ENCODE data around the gene SMURF2. TPM values are rescaled to one million over a fixed set of nuclear protein-coding genes. Genes with fewer than 3 reads are reported as not detected.

SMURF2 gene
- total and polyA plus RNA-seq, 9 of the 15 experiments (the other 6 are each of a cell fraction or from before 2014, with no cell fraction given) = 3.8 to 22.0 (median 14.8) TPM

DNA sequence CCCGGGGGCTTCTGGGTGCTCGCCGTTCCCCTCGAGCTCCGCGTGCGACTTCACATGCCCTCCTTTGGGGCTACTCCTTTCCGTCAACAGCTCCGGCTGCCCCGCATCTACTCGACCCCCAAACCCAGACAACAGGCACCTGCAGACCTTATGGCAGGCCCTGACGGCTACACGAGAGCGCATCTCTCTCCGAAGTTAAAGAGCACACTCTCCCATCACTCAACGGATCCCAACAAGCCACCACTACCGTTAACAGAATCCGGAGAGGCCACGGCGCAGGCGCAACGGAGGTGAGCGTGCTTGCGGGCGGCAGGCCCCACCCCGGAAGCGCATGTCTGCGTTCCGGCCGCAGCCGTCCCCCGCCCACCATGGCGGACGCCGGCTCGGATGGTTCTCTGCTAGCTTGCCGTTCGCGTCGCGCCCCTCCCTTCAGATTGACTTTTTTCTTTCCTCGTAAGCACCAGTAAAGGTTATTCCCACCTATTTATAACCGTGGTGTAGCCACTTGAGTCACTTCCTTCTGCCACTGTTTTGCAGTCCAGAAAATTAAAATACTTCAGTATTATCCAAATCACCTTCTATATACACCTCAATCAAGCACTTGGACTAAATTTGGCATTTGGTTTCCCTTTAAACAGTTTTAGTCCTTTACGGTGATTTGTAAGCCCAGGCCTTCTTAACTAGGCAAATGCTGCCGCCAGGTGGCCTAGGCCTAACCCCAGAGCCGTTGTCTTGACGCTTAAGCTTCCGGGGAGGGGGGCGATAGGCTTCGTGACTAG lies 165.1 kb downstream of the SMURF2 start, which contains the start of gene POLG2 (continued):
- TF ChIP-seq, protein P1, sequence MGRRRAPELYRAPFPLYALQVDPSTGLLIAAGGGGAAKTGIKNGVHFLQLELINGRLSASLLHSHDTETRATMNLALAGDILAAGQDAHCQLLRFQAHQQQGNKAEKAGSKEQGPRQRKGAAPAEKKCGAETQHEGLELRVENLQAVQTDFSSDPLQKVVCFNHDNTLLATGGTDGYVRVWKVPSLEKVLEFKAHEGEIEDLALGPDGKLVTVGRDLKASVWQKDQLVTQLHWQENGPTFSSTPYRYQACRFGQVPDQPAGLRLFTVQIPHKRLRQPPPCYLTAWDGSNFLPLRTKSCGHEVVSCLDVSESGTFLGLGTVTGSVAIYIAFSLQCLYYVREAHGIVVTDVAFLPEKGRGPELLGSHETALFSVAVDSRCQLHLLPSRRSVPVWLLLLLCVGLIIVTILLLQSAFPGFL (CRISPR knock-in tag; IDR thresholded peaks at IDR 0.05) = no peak
- TF ChIP-seq PTRF (tag; IDR thresholded peaks at IDR 0.05) (no peak), MEF2A (IDR thresholded peaks at IDR 0.05; ENCODE audit: control insufficient read depth, low read depth, low read length) (0 out of 2 replicates have a peak, but pooled peaks have one; percentile 3), CHD2 (IDR thresholded peaks at IDR 0.05; ENCODE audit: low read depth, low read length) (0 out of 2 replicates have a peak, but pooled peaks have one; percentile 29), ZNF695 (CRISPR knock-in tag; IDR thresholded peaks at IDR 0.05) (0 out of 2 replicates have a peak, but pooled peaks have one; percentile 54), ZNF778 (CRISPR knock-in tag; IDR thresholded peaks at IDR 0.05) (no peak), ZNF780A (CRISPR knock-in tag; IDR thresholded peaks at IDR 0.05) (no peak), KDM2B (CRISPR knock-in tag; IDR thresholded peaks at IDR 0.05) (no peak; the same call in 1 of the 2 replicates), HDGF (IDR thresholded peaks at IDR 0.05) (no peak), ZBTB17 (CRISPR knock-in tag; IDR thresholded peaks at IDR 0.05) (peak; percentile 43), HCFC1 (IDR thresholded peaks at IDR 0.05; ENCODE audit: low read depth, low read length) (no peak; the same call in 1 of the 2 replicates), ZFP1 (CRISPR knock-in tag; IDR thresholded peaks at IDR 0.05) (0 out of 2 replicates have a peak, but pooled peaks have one; percentile 11), KLF6 (CRISPR knock-in tag; IDR thresholded peaks at IDR 0.05; ENCODE audit: borderline replicate concordance) (no peak), SRSF7 (optimal IDR thresholded peaks at IDR 0.05; ENCODE audit: low read depth, low read length) (no peak)
- TF ChIP-seq, protein P2, sequence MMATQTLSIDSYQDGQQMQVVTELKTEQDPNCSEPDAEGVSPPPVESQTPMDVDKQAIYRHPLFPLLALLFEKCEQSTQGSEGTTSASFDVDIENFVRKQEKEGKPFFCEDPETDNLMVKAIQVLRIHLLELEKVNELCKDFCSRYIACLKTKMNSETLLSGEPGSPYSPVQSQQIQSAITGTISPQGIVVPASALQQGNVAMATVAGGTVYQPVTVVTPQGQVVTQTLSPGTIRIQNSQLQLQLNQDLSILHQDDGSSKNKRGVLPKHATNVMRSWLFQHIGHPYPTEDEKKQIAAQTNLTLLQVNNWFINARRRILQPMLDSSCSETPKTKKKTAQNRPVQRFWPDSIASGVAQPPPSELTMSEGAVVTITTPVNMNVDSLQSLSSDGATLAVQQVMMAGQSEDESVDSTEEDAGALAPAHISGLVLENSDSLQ (IDR thresholded peaks at IDR 0.05) = peak; percentile 87
- TF ChIP-seq, protein P3, sequence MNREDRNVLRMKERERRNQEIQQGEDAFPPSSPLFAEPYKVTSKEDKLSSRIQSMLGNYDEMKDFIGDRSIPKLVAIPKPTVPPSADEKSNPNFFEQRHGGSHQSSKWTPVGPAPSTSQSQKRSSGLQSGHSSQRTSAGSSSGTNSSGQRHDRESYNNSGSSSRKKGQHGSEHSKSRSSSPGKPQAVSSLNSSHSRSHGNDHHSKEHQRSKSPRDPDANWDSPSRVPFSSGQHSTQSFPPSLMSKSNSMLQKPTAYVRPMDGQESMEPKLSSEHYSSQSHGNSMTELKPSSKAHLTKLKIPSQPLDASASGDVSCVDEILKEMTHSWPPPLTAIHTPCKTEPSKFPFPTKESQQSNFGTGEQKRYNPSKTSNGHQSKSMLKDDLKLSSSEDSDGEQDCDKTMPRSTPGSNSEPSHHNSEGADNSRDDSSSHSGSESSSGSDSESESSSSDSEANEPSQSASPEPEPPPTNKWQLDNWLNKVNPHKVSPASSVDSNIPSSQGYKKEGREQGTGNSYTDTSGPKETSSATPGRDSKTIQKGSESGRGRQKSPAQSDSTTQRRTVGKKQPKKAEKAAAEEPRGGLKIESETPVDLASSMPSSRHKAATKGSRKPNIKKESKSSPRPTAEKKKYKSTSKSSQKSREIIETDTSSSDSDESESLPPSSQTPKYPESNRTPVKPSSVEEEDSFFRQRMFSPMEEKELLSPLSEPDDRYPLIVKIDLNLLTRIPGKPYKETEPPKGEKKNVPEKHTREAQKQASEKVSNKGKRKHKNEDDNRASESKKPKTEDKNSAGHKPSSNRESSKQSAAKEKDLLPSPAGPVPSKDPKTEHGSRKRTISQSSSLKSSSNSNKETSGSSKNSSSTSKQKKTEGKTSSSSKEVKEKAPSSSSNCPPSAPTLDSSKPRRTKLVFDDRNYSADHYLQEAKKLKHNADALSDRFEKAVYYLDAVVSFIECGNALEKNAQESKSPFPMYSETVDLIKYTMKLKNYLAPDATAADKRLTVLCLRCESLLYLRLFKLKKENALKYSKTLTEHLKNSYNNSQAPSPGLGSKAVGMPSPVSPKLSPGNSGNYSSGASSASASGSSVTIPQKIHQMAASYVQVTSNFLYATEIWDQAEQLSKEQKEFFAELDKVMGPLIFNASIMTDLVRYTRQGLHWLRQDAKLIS (CRISPR knock-in tag; IDR thresholded peaks at IDR 0.05) = peak; percentile 82
- TF ChIP-seq, protein P4, sequence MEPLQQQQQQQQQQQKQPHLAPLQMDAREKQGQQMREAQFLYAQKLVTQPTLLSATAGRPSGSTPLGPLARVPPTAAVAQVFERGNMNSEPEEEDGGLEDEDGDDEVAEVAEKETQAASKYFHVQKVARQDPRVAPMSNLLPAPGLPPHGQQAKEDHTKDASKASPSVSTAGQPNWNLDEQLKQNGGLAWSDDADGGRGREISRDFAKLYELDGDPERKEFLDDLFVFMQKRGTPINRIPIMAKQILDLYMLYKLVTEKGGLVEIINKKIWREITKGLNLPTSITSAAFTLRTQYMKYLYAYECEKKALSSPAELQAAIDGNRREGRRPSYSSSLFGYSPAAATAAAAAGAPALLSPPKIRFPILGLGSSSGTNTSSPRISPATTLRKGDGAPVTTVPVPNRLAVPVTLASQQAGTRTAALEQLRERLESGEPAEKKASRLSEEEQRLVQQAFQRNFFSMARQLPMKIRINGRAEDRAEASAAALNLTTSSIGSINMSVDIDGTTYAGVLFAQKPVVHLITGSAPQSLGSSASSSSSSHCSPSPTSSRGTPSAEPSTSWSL (CRISPR knock-in tag; IDR thresholded peaks at IDR 0.05; ENCODE audit: borderline replicate concordance) = 0 out of 2 replicates have a peak, but pooled peaks have one; percentile 46
- TF ChIP-seq, protein P5, sequence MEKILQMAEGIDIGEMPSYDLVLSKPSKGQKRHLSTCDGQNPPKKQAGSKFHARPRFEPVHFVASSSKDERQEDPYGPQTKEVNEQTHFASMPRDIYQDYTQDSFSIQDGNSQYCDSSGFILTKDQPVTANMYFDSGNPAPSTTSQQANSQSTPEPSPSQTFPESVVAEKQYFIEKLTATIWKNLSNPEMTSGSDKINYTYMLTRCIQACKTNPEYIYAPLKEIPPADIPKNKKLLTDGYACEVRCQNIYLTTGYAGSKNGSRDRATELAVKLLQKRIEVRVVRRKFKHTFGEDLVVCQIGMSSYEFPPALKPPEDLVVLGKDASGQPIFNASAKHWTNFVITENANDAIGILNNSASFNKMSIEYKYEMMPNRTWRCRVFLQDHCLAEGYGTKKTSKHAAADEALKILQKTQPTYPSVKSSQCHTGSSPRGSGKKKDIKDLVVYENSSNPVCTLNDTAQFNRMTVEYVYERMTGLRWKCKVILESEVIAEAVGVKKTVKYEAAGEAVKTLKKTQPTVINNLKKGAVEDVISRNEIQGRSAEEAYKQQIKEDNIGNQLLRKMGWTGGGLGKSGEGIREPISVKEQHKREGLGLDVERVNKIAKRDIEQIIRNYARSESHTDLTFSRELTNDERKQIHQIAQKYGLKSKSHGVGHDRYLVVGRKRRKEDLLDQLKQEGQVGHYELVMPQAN (IDR thresholded peaks at IDR 0.05; ENCODE audit: borderline replicate concordance) = peak; percentile 90

Measured in K562 (cell line).